Fibroblast of the aortic adventitia (primary cell): Measurements from ENCODE around the gene PLEKHH3. TPM values are rescaled to one million over a fixed set of nuclear protein-coding genes. Genes with fewer than 3 reads are reported as not detected.
"Not testable (repeated sequence)": the region's sequence is repeated elsewhere in the genome, so short reads cannot be mapped to it uniquely, and the experiment has no call there.

ENCODE experiments used
- DNase-seq: peaks from one replicate; pipeline ENCODE4 v3.0.0-alpha.2; 2010; ENCODE audit warnings: low read depth
- H3K4me3 ChIP-seq: 2 replicates; pipeline ENCODE4 v1.5.1; 2011; ENCODE audit warnings: low read depth, mild to moderate bottlenecking, control low read depth, low read length, moderate library complexity
- CTCF ChIP-seq: IDR thresholded peaks from 2 replicates; pipeline ENCODE4 v1.5.1; 2011; ENCODE audit warnings: mild to moderate bottlenecking, low read length, control low read depth, inconsistent platforms; ENCODE audit not compliant: insufficient read depth
- total RNA-seq: library from RNA; depleted of rRNA; stranded (reverse); fragments of >200 nt; gene quantifications from 2 replicates; pipeline ENCODE4 v1.2.3, GENCODE V29; 2012; ENCODE audit warnings: low replicate concordance

PLEKHH3 gene
- total RNA-seq, 1 donor: 15.6 TPM

DNA sequence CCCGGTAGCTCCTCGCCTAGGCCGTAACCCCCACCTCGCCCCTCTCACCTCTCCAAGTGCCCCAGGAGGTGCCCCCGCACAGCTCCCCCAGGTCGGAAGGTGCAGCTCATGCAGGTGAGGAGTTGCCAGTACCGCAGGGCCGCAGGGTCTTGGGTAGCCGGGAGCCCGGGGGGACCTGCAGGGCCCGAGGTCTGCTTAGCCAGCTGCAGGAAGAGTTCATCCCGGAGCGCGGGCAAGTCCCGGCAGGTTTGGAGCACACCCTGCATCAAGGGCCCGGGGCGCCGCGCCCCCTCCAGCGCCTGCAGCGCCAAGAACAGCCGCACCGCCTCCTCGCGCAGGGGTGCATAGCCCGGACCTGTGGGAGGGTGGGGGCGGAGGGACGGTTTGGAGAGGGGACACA is 4.8 kb downstream of the PLEKHH3 start:
- TF ChIP-seq CTCF: no peak
- no peak overlapping the region for H3K4me3 ChIP-seq
- no peak for DNase-seq

DNA sequence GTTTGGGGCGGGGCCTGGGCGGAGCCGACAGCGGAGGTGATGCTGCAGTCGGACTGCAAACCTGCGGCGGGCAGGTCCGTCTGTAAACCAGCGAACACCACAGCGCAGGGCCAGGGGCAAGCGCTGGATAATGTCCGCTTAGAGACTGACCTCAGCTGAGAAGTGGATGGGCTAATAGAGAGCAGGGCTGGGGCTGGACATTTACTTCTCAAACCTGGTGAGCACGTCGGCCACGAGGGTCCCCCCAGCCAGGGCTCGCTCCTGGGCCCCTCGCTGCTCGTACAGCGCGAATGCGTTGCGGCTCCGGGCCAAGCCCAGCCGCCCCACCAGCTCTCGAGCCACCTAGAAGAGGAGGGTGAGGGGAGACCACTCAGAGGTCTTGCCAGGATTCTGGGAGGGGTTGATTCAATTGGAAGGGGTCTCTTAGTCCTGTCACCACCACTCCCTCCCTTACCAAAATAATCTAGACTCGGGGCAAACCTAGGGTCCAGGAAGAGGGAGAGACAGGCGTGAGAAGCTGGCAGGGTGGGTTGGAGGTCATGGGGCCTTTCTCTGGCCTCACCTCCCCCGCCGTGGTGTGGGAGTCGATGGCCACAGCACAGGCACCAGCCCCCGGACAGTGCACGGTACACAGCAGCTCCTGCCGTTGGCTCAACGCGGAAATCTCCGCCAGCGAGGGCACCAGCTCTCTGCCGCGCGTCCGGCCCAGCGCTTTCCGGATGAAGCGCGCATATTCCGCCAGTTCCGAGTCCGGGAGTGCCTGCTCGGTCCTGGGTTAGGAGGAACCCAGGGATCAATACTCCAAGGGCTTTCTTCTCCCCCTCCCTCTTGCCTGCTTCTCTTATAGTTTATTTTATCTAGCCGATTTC is 5.8 kb downstream of the PLEKHH3 start:
- DNase-seq: no peak
- no peak overlapping the region for H3K4me3 ChIP-seq

DNA sequence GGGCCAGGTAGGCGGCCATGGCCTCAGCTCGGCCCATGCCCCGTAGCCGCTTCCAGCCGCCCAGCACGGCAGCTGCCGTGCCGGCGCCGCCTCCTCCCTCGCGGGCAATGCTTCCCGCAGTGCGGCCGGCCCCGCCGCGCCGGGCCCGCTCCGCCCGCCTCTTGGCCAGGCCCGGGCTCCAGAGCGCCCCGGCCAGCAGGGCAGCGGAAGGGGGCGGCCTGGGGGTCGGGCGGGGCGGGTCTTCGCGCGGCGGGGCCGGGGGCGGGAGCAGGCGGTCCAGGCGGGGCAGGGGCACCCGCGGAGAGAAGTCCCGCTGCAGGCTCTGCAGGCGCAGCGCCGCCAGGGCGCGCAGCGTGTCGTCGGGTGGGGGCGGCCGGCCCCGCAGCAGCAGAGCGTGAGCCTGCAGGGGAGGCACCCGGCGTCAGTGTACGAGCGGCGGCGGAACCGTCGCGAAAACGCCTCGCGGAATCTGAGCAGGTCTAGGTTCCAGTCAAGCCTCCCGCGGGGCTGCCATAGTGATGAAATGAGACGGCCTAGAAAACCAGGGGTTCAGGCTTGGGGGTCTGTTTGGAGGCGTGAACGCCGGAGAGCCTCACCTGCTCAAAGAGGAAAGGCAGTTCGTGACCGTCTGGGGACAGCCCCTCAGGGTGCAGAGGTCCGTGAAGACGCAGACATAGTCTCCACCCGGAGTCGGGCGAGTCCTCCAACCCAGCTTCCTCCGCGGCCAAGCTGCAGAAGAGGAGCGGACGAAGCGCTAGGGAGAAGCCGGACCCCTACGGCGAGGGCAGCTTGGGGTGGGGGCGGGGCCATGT is 6.6 kb downstream of the PLEKHH3 start:
- H3K4me3 ChIP-seq: no peak overlapping the region
- TF ChIP-seq CTCF: no peak
- no peak for DNase-seq

More for the DNA sequence above, 5.8 kb downstream of the PLEKHH3 start:
- TF ChIP-seq CTCF: no peak

- TF ChIP-seq CTCF: no peak
- no peak for DNase-seq
- no peak overlapping the region for H3K4me3 ChIP-seq
These were observed 7.2 kb downstream of the PLEKHH3 start for GRCh38 chr17:42669705-42669976.

DNA sequence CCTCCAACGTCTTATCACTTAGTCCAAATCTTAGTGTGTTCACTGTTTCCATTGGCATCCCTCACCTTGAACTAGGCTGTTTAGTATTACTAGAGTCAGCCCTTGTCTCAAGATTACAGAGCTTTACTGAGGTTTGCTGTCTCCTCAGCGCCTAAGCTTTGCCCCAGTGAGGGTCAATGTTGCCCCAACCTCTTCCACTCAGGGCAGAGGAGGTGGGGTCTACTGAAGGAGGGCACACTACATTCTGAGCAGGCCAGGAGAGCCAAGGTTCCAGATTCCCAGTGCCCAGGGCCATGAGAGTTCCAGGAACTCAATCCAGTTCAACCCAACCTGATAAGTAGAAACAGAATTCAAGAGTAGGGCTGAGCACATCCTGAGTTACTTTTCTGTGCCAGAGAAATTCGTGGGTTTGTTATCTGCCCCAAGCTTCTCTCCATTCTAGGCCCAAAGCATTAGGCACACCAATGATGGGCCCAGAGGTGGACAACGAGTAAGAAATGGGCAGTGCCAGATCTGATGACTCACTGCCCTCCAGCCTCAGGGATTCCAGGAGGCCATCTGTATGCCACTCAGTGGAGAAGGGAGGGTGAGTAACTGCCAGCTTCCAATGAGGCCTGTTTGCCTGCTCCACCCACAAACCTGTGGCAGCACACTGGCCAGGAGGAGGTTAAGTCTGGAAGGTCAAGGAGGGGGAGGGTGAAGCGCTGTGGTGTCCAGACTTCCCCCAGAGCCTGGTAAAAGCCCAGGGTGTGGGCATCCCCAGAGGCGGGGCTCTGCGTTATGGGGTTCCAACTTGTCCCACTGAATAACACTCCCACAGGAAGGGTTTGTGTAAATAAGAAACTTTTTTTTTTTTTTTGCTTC is 9.5 kb downstream of the PLEKHH3 start:
- H3K4me3 ChIP-seq: no peak overlapping the region
- TF ChIP-seq CTCF: no peak
- DNase-seq: peak; percentile 82

- not testable (repeated sequence) for H3K4me3 ChIP-seq, DNase-seq
These were observed 10.7 kb downstream of the PLEKHH3 start for GRCh38 chr17:42666126-42666525.
